ENCODE measurements around the gene HOXB1.

DNA sequence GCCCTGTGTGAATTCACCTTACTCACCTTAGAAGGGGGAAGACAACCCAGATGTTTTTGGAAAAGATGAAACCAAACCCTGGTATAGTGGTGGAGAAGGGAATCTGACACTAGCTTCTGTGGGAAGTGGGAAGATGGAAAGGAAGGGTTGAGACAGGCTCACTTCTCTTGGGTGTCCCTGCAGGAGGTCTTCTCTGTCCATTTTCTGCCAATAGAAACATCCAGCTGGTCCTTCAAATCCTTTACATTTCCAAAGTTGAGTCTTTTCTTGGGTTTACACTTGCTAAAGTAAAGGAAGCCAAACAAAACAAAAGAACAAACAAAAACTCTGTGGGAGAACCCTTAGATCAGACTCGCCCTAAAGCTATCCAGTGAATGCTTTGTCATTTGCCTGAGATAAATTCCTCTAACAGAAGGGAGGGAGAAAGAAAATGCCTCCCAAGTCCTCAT, 10.2 kb downstream of the HOXB1 start:
- no peak for TF ChIP-seq ZNF274 (IDR thresholded peaks at IDR 0.05; ENCODE audit: low read depth, low read length)
- TF ChIP-seq SUZ12 (IDR thresholded peaks at IDR 0.05; ENCODE audit: extremely low read depth, insufficient read depth, insufficient read length) = no peak
- no peak for TF ChIP-seq YY1 (IDR thresholded peaks at IDR 0.05; ENCODE audit: insufficient read depth, insufficient read length)

Data from NT2/D1 (cell line).